Ovary (tissue), 3 donors: ENCODE measurements around the gene BEST2.
A peak's percentile ranks its signal among the peaks of the same experiment; 100 is the strongest.

Experiments
- EP300 ChIP-seq: sonication (generic); formaldehyde crosslinking; IDR thresholded peaks from one replicate; pipeline ENCODE4 v1.6.1; 2017; ENCODE audit warnings: antibody characterized with exemption
- POLR2A ChIP-seq: fragments of 450-650 bp; IDR thresholded peaks from one replicate; pipeline ENCODE4 v1.6.1; 2017; ENCODE audit warnings: antibody characterized with exemption, mild to moderate bottlenecking, moderate library complexity
- TF ChIP-seq, protein P1 (sequence below), 3 donors: fragments of 450-650 bp in 2 of 3; fragments of 200-600 bp in 1 of 3; IDR thresholded peaks; one replicate each; pipeline versions ENCODE4 v1.5.1 to v1.8.0; 2016 to 2022; ENCODE audit warnings: antibody characterized with exemption in 3 of 3, mild to moderate bottlenecking in 1 of 3
- donor health status: DM: no; HTN: no; CAD: no.

DNA sequence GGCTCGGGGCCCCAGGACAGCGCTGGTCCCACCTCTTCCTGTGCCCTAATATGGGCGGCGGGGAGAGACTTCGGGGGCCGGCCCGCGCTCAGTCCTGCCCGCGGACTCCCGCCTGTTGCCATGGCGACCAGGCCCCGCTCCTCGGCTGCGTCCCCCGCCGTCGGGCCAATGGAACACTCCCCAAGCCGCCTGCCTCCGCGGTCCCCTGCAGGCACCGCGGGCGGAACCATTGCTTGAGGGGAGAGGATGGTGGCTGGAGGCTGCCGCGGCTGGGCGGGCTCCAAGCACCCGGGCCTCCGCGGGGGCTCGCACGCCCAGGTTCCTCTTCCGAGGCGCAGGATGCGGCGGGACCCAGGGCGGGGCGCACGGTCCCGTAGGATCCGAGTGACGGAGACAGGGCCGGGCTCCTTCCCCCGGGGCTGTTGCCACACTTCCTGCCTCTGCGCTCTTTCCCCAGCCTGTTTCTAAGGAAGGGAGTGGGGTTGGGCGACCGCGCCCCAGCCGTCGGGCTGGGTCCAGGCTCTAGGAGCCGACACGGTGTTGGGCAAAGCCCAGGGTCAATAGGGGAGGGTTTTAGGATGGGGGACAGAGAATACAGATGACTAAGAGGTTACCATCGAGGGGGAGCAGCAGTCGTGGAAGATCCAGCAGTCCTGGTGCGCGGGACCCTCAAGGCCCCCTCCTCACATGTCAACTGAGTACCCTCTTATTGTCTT is 38.5 kb downstream of the BEST2 start:
- TF ChIP-seq, protein P1, sequence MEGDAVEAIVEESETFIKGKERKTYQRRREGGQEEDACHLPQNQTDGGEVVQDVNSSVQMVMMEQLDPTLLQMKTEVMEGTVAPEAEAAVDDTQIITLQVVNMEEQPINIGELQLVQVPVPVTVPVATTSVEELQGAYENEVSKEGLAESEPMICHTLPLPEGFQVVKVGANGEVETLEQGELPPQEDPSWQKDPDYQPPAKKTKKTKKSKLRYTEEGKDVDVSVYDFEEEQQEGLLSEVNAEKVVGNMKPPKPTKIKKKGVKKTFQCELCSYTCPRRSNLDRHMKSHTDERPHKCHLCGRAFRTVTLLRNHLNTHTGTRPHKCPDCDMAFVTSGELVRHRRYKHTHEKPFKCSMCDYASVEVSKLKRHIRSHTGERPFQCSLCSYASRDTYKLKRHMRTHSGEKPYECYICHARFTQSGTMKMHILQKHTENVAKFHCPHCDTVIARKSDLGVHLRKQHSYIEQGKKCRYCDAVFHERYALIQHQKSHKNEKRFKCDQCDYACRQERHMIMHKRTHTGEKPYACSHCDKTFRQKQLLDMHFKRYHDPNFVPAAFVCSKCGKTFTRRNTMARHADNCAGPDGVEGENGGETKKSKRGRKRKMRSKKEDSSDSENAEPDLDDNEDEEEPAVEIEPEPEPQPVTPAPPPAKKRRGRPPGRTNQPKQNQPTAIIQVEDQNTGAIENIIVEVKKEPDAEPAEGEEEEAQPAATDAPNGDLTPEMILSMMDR (IDR thresholded peaks at IDR 0.05), result no peak
- TF ChIP-seq POLR2A, result peak; percentile 95
- peak; percentile 58 for TF ChIP-seq EP300
